ENCODE measurements around the gene FGF14.

FGF14 gene

DNA sequence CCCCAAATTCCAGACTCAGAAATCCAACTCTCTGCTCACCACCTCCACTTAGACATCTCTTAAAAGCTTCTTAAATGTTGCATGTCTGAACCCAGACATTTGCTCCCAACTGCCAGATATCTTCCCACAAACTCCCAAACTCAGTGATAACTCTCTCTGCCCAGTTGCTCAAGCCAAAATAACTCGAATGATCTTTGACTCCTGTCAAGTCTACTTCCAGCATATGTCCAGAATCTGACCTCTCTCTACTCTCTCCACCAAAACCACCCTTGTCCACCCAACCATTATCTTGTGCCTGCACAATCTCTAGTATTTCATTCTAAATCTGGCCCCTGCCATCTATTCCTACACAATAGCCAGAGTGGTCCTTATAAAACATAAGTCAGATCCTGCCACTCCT, 99.3 kb downstream of the FGF14 start:
- no peak for DNase-seq

DNA sequence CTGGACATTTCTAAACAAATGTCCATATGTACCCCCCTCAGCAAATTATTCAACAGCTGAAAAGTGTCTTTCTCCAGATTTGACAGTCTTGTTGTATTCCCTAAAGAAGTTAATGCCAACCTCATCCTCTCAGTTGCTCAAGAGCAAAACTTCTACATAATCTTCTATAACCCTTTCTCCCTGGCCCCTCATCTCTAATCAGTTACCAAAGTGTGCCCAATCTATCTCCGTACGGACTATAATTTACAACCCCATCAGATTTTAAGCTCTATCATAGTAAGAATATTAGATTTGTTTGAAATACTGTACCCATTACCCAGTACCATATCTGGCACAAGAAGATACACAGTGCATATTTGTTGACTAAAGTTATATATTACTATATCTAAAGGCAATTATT, 101.5 kb downstream of the FGF14 start:
- no peak for DNase-seq

DNA sequence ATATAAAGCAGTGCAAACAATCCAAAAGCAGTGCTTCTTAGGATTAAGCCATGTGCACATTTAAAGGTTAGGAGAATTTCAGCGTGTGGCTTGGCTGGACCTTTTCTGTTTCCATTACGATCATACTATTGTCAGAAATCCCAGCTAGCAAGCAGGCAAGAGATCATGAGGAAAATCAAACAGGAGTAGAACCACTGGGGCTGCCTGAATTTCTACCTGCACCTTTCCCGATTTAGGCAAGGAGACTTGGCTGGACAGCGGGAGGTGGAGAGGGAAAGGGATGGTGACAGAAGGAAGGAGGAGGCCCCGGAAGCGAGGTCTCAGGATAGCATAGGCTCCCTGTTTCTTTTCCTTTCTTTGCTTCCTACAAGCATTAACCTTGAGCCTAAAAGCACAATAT, 102.5 kb downstream of the FGF14 start:
- DNase-seq = no peak

DNA sequence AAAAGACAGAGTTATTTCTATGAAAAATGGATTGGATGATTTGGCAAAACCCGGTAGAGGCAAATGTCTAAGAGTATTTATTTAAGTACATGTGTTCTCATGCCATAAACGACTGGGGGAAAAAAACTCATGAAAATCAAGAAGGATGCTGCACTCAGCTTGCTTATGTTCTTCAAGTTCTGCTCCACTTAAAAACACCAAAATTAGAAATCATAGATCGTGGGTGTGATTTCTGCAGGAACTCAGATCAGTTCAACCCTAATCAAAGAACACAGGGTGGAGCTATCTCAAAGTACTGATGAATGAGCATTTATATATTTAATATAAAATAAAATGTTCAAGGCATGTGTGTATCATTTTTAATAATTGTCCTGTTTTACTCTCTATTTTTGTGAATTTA, 103.8 kb downstream of the FGF14 start:
- no peak for DNase-seq

DNA sequence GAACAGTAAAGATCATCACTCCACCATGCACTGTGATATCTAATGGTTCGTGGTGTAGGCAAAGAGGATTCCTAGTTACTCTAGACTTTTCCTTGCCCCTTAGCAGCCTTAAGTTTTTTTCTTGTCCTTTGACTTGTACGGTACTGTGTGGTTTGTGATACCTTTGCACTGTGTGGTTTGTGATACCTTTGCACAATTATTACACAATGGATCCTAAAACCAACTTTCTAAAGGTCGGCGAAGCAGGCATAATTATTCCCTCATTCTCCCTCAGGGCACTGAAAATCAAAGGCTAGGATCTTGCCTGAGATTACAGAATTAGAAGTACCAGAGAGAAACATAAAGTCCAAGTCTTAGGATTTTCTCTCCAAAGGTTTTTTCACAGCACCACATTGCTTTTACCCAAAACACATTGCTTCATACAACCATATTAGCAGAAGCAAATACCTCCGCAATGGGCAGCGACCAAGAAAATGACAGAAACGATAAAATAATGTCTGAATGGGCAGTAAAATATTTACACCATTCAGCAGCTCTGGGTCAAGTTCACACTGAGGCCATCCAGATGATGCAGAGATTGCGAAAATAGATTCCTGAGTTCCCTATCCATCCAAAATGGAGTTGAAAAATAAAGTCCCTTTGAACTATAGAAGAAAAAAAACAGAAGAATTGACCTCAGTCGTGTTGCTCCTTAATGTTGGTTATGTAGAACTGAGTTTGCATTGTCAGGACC, 106.4 kb downstream of the FGF14 start:
- DNase-seq = no peak

DNA sequence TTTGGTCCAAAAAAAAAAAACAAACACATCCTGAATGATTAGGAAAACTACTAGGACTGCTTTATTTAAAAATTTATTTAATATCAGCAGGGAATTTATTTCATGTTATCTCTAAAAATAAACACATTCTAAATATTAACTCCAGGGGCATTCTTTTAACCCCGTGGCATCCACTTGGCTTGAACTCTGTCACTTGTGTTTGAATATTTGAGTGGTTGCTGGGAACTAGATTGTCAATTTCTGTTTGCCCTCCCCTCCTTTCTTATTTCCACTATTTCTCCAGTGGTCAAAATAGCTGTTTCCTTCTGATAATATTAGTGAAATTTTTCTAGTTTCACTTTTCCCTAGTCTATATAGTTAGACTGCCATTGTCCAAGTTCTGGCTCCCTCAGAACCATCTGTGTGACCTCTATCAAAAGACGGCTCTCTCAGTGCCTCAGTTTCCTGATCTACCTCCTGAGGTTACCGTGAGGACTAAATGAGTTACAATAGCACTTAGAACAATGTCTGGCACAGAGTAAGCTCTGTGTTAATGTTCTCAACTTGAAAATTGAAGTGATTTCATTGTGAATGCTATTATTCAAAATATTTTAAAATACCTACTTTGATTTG, 107.3 kb downstream of the FGF14 start:
- DNase-seq = no peak

DNA sequence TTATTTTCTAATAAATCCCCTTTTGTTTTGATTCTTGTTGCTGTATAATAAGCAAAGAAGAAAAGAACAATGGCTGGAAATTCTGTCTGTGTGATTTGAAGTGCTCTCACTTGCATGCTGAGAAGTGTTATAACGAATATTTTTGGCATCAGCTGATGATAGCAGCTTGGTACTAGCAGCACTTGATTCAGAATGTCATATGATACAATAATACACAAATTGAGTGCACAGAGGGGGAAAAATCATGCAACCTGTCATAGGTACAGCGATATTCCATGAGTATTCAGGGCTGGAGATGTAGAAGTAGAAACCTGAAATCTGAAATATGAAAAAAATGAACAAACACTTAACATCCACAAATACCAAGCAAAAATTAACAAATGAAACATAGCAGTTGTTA, 108.1 kb downstream of the FGF14 start:
- DNase-seq = no peak

DNA sequence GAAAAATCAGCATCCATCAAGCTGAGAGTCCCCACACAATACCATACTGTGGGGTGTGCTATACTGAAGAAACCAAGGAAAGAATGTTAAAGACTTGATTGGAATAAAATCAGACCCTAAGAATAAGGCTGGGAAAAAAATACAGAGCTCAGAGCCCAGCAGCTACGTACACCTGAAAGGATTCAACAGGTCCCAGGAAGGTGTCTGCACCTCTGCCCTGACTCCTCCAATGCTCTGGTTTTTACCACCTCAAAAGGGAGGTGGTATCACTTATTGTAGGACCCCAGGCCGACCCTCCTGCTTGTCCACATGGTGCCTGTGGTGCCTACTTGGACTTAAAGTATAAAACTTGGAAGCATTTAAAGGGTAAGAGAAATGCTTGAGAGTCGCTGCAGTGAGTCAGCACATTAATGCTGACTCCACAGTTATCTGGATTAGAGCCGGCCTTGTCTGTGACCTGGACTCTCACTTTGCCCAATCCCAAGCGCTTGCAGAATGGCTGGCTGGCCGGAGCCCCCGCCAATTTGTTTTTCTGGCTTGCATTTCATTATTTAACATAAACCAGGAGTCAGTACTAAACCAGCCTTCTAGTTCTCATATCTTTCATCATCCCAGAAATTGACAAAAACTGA, 110.1 kb downstream of the FGF14 start:
- no peak for DNase-seq

DNA sequence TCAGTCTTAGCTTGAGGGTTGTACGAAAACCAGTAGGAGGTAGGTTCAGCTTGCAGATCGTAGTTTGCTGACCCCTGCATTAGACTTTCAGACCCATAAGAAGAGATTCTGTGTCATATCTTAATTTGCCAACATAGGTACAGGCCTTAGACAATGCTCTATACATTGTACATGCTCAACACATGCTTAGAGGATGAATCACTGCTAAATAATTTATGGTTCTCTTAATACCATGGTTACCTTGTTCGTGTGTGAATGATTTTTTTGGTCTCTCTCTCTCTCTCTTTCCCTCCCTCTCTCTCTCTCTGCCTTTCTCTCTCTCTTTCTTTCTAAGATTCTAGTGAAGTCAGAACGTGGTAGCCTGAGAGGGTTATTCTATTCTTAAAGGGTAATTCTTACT, 112.2 kb downstream of the FGF14 start:
- DNase-seq = no peak

DNA sequence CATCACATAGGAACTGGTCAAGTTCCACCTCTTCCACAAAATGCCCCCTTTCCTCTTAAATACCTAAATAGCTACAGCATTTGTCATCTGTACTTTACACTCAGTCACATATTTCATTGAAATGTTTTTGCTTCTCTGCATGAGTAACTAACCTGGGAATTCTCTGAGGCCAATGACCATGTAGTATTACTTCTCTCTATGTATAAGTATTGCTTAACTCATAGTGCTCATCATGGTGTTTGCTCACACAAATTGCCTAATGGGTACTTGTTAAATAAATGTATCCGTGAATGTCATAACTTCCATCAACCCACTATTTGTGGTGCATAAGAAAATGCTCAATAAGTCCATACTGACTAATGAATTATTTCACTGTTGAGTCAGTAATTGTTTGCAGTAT, 115.5 kb downstream of the FGF14 start:
- no peak for DNase-seq

DNA sequence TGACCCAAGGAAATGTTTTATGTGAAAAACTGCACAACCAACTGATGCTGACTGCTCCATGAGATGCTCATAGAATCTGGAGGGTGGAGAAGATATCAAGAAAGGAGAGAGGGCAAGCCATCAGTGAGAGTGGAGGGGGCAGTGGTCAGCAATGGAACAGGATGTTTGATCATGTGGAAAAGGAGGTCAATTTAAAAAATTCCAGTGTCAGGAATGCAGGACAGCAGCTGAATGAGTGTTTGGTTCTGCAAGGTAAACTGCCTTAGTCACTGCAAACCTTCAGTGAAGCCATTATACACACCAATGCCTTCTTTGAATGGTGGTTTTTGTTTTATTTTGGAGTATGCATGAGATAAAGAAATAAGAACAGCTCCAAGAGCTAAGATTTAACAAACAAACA, 121.5 kb downstream of the FGF14 start:
- no peak for DNase-seq

DNA sequence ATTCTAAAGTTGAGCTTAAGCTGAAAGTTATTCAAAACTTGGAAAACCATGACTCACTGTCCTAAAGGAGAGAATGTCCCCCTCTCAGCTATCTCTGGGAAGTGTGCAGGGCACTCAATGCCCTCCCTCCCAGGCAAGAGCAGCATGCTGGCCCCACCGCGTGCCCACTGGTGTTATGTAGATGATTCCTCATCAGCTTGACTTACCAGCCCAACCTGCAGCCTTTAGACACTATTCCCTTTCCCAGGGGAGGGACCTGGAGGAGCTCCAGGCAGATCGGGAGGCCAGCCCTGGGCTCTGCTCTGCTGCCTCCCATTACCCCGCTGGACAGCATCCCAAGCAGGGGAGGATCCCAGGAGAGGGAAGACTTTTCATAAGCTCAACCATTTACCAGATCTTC, 124.6 kb downstream of the FGF14 start:
- DNase-seq = no peak

DNA sequence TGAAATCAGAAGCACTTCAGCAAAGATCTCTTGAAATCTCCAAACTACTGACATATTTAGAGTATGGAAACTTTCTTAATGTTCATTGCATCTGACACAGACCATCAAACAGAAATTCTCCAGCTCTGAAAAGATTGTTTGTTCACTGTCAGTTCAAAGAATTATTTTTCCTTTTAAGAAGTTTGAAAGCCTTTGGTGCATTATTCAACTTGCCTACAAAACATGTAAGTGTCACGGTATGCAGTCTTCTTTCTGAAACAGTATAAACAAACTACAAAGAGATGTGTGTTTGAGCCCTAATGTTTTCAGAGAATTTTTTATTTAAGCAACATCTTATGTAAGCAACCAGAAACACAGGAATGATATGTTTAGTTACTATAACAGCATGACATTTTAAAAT, 125.4 kb downstream of the FGF14 start:
- no peak for DNase-seq

DNA sequence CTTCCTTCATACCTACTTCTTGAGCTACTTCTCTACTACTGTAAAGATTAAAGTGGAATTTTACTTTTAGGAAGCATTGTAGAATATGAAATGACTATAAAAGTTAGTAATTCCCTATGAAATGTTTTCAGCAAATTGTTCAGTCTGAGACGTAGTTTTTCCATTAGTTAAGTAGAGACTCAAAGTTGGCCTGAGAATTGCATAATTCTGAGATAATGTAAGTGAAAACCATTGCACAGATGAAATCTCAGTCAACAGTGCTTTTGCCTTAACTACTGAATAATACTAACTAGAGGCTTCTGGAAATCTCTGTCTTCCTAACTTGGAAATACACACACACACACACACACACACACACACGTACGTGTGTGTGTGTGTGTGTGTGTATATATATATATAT, 125.9 kb downstream of the FGF14 start:
- DNase-seq = no peak

DNA sequence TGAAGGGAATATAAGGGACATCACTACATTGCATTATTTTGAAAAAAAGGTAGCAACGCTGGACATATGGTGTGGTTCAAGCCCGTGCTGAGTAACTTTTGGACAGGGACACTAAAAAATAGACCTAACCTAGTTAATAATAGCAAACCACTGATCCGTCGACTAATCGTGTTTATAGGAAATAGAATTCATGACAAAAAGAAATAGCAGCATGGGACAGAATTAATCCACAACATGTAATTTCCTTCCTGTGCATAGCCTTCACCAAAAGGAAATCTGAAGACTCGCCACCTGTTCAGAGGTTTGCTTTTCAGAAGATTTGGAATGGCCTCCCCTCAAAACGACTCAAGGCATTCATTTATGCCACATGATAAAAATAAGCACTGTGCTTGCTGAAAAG, 128.7 kb downstream of the FGF14 start:
- no peak for DNase-seq

DNA sequence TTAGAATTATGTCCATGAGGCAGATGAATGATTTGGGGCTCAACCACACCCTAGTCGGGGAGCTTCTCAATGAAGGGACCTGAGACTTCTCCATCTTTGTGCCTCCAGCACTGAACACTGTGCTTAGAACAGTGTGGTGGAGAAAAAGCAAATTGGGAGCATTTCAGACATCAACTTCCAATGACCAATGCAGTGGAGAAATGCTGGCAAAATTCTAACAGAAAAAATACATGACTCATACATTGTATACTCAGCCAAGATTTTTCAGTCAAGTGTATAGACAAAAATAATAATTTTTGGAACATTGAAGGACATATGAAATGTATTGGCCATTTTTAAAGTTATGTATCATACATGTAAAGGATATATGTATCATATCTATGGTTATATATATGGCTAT, 134.7 kb downstream of the FGF14 start:
- DNase-seq = no peak

DNA sequence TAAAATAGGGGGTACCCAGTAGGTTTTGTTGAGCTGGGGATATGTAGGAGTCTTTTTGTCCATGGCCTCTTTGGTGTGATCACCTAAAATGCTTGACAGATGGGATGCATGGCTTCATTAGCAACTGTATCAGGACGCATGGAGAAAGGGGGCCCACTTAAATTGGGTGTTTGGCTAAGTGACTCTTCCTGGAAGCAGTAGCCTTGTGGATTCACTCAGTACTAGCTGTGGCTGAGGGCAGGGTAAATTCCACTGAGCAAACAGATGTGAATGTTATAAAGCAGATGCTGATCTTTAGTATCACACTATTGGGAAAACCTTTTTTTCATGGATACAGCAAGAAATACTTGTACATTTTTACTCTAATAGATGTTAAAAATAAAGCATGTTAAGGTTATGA, 140.0 kb downstream of the FGF14 start:
- no peak for DNase-seq

DNA sequence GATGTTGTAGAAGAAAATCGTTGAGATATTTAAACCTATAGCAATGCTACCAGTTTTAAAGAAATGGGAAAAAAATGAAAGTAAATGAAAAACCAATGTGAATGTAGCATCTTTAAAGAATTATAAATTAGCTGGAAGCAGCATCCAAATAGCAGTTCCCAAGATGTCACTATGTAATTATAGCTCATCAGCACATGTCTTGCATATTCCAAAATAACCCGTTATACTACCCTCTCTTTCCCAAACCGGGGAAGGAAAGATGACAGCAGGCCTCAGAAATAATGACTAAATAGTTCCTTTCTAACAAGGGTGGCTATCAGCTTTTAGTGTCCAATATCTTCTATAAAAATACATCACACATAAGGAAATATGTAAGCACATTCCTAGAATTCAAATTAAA, 140.5 kb downstream of the FGF14 start:
- no peak for DNase-seq

DNA sequence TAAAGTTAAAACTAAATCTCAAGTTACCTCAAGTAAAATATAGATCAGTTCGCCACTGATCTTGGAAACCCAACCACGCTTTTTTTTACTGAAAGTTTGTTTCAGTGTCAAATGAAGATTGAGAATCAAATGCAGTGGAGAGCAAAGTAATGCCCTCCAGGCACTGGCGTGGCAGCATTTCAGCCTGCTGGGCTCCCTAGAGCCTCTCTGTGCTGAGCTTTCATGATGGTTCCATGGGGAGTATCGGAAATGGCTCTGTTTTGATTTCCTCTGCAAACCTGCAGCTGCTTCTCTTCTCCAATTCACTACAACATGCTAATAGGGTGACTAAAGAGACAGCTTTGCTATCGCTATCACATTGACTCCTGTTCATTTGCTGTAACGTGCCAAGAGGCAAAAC, 141.6 kb downstream of the FGF14 start:
- no peak for DNase-seq

DNA sequence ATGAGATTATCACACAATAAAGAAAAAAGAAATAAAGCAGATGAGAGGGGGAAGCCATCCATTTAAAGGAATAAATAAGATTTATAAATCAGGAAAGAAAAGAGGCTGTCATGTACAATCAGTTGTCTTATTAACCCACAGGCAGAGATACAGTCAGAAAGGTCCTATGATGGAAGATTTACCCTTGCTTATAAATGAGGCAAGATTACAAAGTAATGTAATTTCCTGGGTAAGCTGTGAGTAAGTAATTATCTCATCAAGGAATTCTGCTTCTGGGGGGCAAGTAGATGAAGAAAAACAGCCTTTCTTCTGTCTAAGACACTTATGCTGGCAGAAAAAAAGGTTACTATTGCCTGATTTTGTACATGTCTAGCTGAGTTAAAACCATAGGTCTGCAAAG, 146.4 kb downstream of the FGF14 start:
- DNase-seq = no peak

DNA sequence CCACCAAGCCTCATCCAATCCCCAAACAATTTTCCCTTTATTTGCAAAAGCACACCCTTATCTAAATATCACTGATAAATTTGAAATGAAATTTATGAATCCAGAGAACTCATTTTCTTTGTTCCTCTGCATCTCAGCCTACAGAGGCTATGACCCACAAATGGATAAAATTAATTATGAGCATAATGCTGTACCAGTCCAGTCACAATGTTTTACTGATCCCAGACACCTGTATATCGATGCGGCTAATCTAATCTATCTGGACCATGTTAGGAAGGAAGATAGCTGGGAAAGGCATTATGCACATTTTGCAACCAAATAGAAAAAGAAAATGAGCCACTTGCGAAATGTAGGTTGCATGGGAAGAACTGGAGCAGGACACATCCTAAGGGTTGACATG, 150.0 kb downstream of the FGF14 start:
- DNase-seq = no peak

DNA sequence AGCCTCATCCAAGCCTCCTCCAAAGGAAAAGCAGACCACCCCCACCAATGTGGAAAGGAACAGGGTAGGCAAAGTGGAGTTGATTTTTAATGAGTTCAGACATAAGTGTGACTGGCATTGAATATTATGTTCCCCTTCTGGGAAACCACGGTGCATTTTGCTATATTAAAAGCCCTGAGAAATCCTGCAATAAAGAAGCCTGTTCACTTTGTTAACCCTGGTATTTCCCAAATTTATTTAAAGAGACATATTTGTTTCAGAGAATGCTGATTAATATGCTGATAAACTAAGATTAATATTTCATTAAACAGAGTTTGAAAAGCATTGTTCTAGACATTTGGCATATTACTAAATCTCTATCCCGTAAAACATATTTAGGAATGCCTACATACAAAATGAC, 151.4 kb downstream of the FGF14 start:
- no peak for DNase-seq

DNA sequence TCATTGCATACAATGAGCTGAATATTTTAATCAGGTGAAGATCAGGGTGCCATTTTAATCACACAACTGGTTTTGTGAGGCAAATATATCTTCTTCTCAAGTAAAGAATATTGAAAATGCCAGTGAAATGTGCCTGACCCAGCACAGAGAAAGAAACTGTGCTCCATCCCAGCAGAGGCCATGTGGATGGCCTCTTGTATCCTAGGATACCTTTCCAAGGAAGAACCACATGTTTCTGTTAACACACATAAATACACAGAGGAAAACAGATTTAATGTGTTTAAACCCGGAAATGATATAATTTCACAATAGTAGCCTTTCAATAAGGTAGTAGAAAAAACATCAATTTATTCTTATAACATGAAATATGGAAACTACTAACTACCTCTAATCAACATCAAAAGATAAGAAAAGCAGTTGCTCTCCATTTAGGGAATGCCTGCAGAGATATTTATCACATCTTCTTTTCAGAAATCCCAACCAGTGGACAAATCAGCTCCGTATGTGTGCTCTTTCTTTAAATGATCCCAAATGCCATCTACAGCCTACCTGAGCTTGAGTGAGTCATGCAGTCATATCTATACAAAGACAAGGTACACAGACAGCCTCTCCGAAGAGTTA, 157.1 kb downstream of the FGF14 start:
- no peak for DNase-seq

DNA sequence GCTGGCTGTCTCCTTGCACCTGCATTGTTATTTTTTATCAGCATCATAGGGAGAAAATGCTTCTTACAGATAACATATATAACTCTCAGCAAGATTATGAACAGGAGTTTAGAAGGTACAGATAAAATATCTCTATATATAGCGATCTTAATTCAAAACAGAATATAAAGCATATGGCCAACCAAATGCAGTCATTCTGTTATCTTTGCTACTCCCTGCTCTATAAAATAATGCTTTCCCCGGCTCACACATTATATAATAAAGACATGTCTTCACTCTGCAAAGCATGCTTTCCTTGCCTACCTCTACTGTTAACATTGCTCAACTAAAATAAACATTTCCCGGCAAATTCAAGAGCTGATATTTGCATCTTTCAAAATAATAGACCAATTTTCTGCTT, 161.7 kb downstream of the FGF14 start:
- no peak for DNase-seq

Measured in activated naive CD4-positive, alpha-beta T cell treated with Interleukin-2 at 50 U/mL for 16 hours (primary cell).